Ishikawa (cell line): Measurements from ENCODE around the gene ADGB.

Source experiments
- CEBPB ChIP-seq: IDR thresholded peaks from 2 replicates; pipeline ENCODE4 v1.6.1; 2012
- TAF1 ChIP-seq: IDR thresholded peaks from 2 replicates; pipeline ENCODE4 v1.6.1; 2012; ENCODE audit warnings: low read depth, mild to moderate bottlenecking

DNA sequence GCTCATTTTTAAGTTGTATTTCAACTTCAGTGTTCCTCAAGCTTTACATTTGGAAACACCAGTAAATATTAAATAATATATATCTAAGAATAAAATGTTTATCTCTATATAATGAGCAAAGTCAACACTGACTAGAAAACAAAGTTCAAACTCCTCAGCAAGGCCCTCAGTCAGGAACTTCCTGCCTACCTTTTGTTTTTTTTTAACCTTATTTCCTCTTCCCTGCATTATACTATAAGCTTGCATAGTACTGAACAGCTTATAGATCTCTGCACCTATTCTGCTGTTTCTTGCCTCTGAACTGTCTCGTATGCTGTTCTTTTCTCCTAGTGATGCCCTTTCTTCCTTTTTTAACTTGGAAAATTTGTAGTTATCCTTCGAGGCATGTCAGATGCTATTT lies 29.6 kb downstream of the ADGB start:
- TF ChIP-seq CEBPB, result no peak
- no peak for TF ChIP-seq TAF1
